HG03280 (cell line): Measurements from ENCODE around the gene RAB28.

Source experiments
- ATAC-seq: cut with Tn5 transposase; IDR thresholded peaks from one replicate; pipeline ENCODE4 v1.9.1; 2021; ENCODE audit warnings: mild to moderate bottlenecking, moderate library complexity; ENCODE audit not compliant: unreplicated experiment

RAB28 gene

DNA sequence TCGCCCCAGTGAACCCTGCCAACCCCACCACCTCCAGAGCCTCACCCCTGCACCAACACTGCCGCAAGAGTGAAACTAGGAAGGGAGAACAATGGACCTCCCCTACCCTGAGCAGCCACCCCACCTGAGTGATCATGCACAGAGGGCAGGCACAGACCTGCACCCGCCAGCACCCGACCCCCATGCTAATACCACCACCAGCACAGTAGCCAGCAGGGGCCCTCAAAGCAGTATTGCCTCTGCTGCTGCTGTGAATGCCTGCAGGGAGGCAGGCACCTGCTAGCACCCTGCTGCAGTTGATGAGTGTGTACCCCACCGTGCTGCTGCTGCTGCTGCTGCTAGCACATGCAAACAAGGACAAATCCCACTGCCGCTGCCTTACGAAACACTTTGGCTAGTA lies 100.1 kb downstream of the RAB28 start:
- no peak for ATAC-seq

GRCh38 chr4:13378973-13379759 lies 105.0 kb downstream of the RAB28 start:
- no peak for ATAC-seq

DNA sequence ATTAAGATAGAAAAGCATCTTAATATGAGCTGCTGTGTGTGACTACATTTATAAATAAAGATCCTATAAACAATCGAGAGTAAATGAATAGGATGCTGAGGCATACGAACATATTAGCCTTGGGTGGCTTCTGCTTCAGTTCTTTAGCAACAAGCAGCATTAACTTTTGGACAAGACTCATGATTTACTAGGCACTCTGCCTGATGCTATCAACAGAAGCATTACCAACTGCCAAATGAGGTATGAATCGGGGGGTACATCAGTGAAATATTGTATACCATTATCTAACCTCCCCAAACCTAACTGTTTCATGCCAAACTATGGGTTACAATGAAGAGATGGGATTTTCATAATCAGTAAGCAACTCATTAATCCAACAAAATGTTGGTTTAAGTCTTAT lies 113.1 kb downstream of the RAB28 start:
- ATAC-seq: no peak

DNA sequence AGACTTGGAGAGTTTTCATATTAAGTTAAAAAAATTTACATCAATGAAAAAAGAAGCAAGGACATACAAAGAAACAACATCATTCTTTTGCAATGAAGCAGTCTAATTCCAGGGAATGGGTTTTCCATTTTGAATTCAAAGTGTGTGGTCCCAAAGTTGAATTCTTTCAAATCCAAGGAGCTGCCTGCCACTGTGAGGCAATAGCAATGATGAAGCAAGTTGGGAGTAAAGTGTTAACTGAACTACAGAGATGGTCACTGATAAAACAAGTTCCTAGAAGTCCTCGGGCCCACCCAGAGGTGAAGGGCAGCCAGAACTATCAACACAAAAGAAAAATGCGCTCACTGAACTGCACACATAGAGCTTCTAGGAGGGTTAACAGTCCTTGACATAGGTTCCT lies 115.9 kb downstream of the RAB28 start:
- no peak for ATAC-seq

DNA sequence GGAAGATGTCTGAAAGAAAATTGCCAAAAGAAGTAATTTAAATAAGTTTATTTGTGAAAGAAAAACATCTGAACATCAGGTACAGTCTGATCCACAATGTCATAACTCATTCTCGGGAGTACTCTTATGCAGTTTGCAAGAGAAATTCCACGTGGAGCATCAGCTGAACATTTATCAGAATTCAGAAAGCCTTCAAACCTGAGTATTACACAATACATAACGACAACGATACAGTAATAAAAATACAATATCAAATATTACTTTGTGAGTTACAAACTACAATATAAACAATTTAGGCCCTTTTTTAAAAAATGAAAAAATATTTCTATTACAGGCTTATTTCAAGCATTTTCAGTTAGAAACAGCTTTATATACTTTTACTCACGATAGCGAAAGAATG lies 116.4 kb downstream of the RAB28 start:
- ATAC-seq: no peak

DNA sequence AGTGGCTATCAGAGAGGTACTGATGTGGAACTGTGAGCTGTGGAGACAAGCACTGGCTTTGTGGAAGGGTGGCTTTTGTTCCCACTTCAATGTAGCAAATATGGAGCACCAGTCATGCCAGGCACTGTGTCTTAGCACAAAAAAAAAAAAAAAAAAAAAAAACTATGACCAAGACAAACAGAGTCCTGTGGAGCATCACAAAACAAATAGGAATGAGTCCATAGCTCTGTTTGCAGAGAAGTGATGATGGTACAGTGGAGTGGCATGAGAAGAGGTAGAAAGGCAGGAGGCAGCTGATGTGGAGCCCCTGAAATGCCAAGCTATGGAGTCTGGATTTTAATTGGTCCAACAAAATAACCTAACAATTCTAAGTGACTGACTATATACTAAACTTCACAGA lies 116.9 kb downstream of the RAB28 start:
- ATAC-seq: no peak

GRCh38 chr4:13365195-13365594 lies 118.9 kb downstream of the RAB28 start:
- ATAC-seq: no peak

DNA sequence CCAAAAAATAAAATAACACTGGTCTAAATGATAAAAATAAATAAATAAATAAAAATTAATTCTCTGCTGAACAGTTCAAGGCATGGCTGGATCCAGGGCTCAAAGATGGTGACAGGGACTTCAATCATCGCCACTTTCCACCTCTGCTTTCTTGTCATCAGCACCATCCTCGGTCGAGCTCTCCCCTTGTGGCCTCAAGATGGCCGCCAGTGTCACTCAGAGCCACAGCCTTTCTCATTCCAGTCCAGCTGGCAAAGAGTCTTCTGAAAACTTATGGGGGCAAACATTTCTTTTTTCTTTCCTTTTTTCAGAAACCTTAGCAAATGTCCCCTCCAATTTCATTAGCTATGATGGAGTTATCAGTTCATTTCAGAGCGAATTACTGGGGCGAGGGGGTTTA lies 119.5 kb downstream of the RAB28 start:
- no peak for ATAC-seq

DNA sequence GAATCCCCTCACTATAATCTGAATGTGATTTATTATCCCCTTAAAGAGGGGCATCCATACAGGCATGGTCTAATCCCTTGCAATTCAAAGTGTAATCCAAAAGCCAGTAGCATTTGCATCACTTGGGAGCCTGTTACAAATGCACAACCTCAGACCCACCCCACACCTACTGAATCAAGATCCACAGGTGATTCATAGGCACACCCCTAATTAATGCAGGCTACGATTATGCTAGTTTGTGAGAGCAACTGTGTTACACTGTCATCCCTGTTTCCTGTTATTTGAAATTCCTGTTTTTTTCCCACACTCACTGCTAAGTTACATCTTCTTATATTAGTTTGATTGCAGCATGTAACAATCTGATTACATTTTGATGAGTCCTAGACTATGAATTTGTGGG lies 120.0 kb downstream of the RAB28 start:
- no peak for ATAC-seq

DNA sequence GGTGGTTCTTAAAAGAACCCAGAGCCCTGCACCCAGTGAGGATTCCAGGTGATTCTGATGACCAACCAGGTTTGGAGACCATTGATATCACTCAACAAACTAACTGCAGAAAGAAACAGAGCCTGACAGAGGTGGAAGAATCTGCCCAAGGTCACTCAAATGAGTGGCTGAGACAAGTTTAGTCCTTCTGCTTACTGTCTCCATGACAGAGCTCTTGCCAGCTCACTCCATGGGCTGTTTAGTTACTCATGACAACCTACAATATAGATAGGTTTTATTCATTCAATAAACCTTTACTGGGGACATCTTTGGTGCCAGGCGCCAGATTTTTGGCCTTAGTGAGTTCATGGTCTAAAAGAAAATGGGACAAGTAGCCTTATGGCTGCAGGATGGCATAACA lies 124.3 kb downstream of the RAB28 start:
- ATAC-seq: no peak

DNA sequence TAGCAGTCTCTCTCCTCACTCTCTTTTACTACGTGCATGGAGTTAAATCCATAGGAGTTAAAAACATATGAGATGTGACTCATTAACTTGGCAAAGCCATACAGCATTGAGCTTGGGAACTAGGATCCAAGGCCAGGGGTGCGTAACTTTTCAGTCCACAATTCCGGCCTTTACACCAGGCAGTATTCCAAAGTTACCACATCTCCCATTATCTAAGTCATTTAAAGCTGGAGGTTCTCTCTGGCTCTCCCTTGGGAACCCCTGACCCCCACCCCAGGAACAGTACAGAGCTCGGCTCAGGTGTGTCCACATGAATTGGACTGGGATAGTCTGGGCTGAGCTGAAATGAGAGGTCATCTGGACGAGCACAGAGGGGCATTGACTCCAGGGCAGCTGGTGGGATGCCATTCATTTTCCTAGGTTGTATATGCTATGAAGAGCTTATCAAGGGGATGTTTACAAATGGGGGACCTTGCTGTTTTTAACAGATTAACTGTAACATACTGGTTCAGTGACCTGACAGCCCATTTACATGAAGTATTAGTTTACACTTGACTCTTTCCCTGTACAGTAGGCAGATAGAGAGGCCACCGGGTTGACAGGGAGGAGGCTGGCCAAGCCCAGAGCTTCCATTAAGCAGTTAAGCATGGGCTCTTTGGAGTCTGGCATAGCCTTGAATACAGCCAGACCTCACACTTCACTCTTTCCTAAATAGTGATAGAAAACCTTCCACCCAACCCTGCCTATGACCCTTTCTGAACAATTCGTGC lies 128.8 kb downstream of the RAB28 start:
- ATAC-seq: no peak

DNA sequence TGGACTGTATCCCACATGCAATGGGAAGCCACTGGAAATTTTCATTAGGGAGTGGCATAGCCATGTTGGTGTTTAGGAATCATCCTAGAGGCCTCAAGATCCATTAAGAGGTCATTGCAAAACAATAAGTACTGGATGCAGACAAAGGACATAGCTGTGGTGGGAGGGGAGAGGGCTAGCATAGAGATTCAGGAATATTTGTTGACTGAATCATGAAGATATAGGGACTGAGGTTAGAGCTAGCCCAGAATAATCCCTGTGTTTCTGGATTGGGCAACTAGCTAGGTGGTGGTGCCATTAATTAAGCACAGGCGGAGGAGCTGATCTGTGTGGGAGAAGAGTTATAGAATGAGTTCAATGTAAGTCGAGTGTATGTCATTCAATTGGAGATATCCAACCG lies 135.0 kb downstream of the RAB28 start:
- ATAC-seq: no peak

GRCh38 chr4:13348216-13348615 lies 135.9 kb downstream of the RAB28 start:
- ATAC-seq: no peak

GRCh38 chr4:13347517-13348125 lies 136.5 kb downstream of the RAB28 start:
- no peak for ATAC-seq

DNA sequence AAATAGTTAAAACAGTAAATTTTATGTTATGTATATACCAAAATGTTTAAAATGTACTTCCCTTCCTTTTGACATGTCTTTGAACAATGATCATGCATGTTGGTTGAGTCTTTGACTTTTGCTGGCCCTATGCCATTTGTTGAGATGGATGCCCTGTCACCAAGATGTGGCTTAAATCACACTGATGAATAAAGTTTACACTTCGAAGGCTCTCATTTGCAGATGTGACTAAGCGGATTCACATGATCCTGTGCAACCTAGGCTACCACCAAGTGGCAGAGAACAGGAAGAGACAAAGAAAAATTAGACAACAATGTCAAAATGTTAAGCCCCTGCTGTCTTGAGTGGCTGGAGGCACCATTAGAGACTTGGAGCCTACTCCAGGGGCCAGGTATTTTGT lies 139.9 kb downstream of the RAB28 start:
- ATAC-seq: no peak

DNA sequence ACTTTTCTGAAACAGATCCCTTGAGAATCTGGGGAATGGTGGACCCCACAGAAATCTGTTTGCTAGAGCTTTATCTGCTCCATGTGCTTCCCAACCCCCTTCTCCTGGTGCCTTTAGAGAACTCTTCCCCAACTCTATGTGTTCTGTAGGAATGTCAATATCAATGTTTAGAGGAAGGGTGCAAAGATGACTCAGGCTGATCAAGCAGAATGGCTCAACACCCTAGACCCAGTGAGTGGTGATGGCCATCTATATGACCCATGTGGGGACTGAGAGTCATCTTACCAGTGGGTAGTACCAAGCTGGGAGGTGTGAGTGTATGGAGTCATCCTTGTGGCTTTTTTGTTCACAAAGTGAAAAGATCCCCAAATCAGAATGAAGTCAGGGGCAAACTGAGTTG lies 143.5 kb downstream of the RAB28 start:
- no peak for ATAC-seq

GRCh38 chr4:13331827-13332226 lies 152.3 kb downstream of the RAB28 start:
- ATAC-seq: no peak

DNA sequence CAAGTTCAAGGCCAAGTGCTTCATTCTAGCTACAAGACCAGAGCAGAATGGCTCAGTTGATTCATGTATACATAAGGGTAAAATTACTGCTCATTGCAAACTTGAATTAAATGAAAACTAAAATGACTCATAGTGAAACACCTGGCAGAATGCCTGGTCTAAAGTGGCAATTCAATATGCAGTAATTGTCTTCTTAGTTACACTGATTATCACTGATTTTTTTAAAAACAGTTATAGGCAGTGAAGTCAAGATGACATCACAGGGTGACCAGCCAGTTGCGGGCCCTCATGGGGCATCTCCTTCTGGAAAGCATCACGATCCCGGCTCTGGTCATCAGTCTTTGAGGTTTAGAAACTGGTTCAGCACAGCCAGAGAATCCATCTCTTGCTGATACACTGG lies 154.2 kb downstream of the RAB28 start:
- ATAC-seq: no peak

- no peak for ATAC-seq
These were observed 154.7 kb downstream of the RAB28 start for GRCh38 chr4:13329340-13329850.

DNA sequence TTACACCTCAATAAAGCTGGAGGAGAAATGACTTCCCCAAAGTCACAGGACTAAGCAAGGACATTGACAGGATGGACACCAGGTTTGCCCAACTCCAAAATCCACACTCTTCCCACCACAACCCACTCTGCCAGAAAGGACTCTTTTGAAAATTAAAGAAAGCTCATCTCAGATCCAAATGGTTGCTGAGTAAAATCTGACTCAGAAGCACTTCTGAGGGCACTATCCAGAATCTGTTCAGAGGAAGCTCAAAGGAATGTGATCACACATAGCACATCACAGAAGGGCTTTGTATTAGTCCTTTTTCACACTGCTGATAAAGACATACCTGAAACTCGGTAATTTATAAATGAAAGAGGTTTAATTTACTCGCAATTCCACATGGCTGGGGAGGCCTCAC lies 155.5 kb downstream of the RAB28 start:
- ATAC-seq: no peak

GRCh38 chr4:13327991-13328390 lies 156.1 kb downstream of the RAB28 start:
- ATAC-seq: no peak

DNA sequence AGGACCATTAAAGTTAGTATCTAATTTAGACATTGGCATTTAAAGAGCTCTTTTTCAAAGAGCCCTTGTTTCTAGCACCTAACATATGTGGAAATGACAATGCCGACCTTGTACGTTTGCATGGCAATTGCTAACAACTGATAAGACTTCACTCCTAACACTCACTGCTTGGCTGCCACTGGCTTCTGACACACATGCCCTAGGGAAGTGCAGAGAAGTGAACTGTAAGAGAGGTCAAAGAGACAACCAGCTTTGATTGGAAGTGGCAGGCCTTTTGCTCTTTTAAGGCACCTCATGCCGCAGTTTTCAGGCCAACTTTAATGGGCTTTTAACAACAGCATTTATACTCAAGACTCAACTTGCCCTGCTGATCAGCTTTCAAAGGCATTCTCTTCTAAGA lies 158.4 kb downstream of the RAB28 start:
- no peak for ATAC-seq
